NCI-H128 (cell line): Measurements from ENCODE around the gene F11.
"Not testable (repeated sequence)": the region's sequence is repeated elsewhere in the genome, so short reads cannot be mapped to it uniquely, and the experiment has no call there.

Experiments used
- DNase-seq: peaks from one replicate; lab custom pipeline; 2025; ENCODE audit not compliant: unreplicated experiment; lab: John Stamatoyannopoulos, UW

Gene F11

DNA sequence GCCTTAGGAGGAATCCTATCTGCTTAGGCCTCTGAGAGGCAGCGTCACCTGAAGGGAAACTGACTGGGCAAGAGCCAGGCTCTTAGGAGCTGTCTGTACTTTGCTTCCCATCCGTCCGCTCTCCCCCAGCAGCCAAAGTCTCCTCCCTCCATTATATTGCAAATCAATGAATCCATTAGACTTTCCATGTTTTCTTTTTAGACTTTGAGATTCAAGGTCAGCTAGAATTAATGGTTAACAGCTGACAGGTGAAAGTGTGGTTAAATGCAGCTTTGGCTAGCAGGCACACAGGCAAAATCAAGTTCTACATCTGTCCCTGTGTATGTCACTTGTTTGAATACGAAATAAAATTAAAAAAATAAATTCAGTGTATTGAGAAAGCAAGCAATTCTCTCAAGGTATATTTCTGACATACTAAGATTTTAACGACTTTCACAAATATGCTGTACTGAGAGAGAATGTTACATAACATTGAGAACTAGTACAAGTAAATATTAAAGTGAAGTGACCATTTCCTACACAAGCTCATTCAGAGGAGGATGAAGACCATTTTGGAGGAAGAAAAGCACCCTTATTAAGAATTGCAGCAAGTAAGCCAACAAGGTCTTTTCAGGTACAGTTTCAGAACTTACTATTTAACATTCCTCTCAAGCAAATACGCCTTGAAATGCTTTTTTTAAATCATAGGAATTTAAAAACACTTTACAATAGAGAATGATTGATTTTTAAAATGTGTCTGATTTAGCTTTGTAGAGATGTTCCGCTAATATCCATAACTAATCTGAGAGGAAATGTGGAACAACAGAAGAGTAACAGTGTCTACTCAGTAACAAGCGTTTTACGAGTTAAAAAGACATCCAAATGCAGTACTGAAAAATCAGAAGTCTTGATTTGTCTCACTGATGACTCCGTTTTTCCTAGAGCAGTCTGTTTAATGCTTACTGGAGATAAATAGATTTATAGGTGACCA lies at the start of gene F11:
Gene F11 (plus strand): TSS at position 507 of the 970 bp plus-strand sequence. CDS start 948 bp downstream, outside the sequence.
- DNase-seq: no peak

- DNase-seq: peak; percentile 31
These were observed 49.4 kb upstream of the F11 start for GRCh38 chr4:186216465-186217024.

DNA sequence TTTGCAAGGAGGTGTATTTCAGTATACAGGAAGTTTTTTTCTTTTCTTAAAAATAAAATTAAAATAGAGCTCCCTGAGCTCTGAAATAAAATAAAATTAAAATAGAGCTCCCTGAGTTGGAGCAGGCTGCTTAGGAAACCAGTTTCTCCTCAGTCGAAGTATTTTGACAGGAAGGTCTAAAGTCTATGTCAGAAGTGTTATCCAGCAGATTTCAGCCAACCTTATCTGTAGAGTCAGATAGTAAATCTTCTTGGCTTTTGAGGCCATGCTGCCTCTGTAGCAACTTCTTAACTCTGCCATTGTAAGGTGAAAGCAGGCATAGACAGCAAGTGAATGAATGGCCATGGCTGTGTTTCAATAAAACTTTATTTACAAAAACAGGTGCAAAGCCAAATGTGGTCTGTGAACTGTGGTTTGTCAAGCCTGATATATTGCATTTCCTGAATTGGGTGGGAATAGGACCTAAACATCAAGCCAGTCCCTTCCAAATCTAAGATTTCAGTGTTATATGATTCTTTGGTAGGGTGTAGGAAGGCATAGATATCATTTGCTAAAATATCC lies 48.2 kb upstream of the F11 start:
- DNase-seq: no peak

- DNase-seq: no peak
These were observed 44.4 kb upstream of the F11 start for GRCh38 chr4:186221624-186222023.

DNA sequence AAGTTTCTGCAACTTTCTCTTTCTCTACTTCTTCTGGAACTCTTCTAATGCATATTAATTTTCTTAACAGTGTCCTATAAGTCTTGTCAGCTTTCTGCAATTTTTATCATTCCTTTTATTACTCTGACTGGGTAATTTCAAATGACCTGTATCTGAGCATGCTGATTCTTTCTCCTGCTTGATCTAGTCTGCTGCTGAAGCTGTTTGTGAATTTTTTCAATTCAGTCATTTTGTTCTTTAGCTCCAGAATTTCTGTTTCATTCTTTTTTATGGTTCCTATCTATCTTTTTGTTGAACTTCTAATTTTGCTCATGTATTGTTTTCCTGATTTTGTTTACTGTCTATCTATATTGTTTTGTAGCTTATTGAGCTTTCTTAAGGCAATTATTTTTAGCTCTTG lies 40.1 kb upstream of the F11 start:
- no peak for DNase-seq

GRCh38 chr4:186226521-186227189 lies 39.3 kb upstream of the F11 start:
- no peak for DNase-seq

DNA sequence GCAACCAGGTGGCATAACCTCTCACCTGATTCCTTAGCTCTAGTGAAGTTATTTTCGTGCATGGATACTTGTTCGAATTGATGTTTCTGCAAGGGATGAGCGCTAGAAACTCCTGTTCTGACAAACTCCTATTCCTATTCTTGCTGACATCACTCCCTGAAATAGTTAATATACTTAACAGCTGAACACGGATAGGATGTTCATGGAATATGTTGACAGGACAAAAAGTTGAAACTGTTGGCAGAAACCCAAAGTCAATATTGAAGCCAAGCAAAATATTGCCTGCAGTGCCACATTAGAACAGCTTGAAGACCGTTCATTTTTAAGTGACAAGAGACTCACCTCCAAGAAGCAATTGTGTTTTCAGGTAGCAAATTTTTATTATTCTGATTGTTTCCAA lies 38.8 kb upstream of the F11 start, which contains the start of gene KLKB1:
Gene KLKB1 (plus strand): TSS at position 287 of the 400 bp plus-strand sequence. CDS start 689 bp downstream, outside the sequence.
- no peak for DNase-seq

DNA sequence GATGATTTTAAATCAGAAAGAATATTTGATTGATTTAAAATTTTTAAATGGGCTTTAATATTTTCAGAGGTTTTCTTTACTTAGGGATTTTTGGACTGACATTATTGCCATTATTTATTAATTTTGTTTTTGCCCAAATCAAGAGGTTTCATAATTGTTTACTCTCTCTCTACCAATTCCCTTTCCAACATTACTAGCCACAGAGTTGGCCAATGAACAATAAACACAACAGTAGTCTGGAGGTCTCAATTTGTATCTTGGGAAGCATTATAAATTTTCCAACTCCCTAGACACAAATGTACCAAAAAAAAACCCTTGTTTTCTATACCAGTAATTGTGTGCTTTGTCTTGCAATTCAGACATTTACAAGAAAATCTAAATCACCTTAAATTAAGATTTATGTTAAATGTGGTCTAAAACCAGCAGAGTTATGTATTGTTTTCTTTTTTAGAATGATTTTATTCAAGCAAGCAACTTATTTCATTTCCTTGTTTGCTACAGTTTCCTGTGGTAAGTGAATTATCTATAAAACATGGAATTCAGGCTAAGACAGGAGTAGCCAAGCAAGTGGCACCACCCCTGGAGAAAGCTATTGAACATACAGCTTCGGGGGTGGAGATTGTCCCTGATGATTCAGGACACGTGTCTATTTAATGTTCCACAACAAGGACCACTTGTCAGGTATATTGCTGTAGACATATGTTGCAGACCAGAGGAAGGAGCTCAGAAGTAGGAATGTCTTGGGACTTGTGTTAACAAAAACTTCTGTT lies 38.1 kb upstream of the F11 start:
- no peak for DNase-seq

- DNase-seq: no peak
These were observed 37.5 kb upstream of the F11 start for GRCh38 chr4:186228514-186228894.

DNA sequence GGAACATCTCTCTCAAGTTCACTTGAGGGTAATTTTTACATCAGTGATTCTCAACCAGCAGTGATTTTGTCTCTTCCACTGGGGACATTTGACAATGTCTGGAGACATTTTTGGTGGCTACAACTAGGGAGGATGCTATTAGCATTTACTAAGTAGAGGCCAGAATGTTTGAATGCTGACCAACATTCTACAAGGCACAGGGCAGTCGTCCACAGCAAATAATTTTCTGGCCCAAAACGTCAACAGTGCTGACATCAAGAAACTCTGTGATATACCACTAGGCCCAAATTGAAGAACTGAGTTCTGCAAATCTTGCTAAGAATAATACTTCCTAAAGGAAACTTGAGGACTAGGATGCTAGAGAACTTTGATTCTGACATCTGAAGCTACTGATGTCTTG lies 31.6 kb upstream of the F11 start:
- no peak for DNase-seq

GRCh38 chr4:186236126-186236525 lies 29.9 kb upstream of the F11 start:
- no peak for DNase-seq

- DNase-seq: no peak
These were observed 25.5 kb upstream of the F11 start for GRCh38 chr4:186240452-186240847.

- DNase-seq: no peak
These were observed 25.0 kb upstream of the F11 start for GRCh38 chr4:186240848-186241491.

DNA sequence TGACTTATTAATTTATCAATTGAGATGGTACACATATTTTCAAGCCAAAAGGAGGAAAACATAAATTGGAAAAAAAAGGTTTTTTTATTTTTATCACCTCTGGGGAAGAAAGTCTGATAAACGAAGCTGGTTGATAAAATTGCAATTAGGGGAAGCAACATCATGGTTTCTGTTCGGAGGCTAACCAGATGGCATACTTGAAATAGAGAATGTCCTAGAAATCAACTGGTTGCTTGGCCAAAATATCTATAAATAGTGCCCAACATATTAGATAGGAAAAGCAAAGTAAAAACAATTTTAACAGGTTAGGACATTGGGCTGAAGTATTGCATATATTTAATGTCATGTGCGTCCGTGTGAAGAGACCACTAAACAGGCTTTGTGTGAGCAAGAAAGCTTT lies 24.4 kb upstream of the F11 start:
- DNase-seq: no peak

- DNase-seq: not testable (repeated sequence)
These were observed 24.0 kb upstream of the F11 start for GRCh38 chr4:186242031-186242430.

DNA sequence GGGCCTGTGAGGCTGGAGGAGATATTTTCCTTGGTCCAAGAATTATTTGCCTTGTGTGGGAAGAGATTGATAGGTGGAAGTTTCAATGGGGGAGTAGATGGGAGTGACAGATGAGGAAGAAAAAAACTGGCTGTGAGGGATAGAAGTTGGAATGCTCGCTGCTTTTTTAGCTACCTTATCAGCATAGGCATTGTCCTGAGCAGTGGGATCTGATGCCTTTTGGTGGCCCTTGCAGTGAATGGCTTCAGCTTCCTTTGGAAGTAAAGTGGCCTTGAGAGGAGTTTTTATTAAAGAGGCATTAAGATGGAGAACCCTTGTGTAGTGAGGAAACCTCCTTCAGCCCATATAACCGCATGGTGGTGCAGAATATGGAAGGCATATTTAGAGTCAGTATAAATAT lies 22.7 kb upstream of the F11 start:
- DNase-seq: no peak

- no peak for DNase-seq
These were observed 21.2 kb upstream of the F11 start for GRCh38 chr4:186244835-186245234.

- DNase-seq: not testable (repeated sequence)
These were observed 18.8 kb upstream of the F11 start for GRCh38 chr4:186247062-186247752.

DNA sequence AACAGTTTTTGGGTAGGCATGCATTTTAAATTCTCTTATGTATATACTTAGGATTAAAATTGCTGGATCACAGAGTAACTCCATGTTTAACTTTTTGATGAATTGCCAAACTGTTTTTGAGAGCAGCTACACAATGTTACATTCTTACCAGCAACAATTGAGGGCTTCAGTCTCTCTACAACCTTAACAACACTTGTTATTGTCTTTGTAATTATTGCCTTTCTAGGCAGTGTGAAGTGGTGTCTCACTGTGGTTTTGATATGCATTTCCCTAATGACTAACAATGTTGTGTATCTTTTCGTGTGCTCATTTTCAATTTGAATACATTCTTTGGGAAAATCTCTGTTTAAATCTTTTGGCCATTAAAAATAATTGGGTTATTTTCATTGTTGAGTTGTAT lies 17.3 kb upstream of the F11 start:
- DNase-seq: no peak
